H1 (cell line): Measurements from ENCODE around the gene WDFY1. TPM values are rescaled to one million over a fixed set of nuclear protein-coding genes. Genes with fewer than 3 reads are reported as not detected.

Source experiments
- CHD2 ChIP-seq: IDR thresholded peaks from 2 replicates; pipeline ENCODE4 v1.6.1; 2012; ENCODE audit warnings: low read length, improper control_type of control experiment
- FOSL1 ChIP-seq: IDR thresholded peaks from 2 replicates; pipeline ENCODE4 v1.6.1; 2011; ENCODE audit warnings: mild to moderate bottlenecking, low read depth, low read length, moderate library complexity; ENCODE audit not compliant: insufficient read depth
- JUND ChIP-seq: IDR thresholded peaks from 2 replicates; pipeline ENCODE4 v1.6.1; 2011; ENCODE audit warnings: mild to moderate bottlenecking, improper control_type of control experiment, low read length
- polyA plus RNA-seq, 7 experiments: library from polyadenylated mRNA; depleted of rRNA in 3 of 7; stranded (reverse) in 5 of 7; unstranded in 2 of 7; fragments of >200 nt in 5 of 7; fragments of 200-250 nt in 2 of 7; gene quantifications; 1 replicate in 5 of 7; 2 replicates in 1 of 7; 4 replicates in 1 of 7; pipeline versions ENCODE4 v1.2.1 to v1.2.3, GENCODE V29; 2011 to 2013; ENCODE audit warnings: missing spikeins in 2 of 7, mixed read lengths in 2 of 7
- total RNA-seq: library from RNA; stranded (reverse); fragmentation: NEBNext Ultra II Directional; extraction: Animal tissue kit (Norgen Biotek cat#: 25700); gene quantifications from 2 replicates; pipeline ENCODE4 v1.2.1, GENCODE V29; 2021

Gene WDFY1
- total and polyA plus RNA-seq, 2 of the 8 experiments (the other 6 are each of a cell fraction or from before 2014, with no cell fraction given) = 68.4 to 94.7 TPM

DNA sequence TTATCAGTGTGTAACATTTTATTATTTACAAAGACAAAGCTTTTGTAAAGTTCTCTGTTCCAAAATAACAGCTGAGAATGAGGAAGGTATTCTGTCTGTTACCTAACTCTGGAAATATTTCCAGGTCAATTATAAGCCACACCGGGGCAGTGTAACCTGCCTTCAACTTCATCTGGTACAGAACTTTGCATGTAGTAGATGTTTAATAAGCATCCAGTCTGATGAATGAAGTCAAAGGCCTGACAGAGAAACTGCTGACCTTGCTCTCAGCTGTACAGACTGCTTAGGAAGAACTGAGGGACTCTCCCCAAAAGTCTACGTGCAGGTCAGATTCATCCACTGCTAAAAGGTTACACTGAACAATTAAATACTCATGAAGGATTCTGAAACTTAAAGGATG is 43.3 kb downstream of the WDFY1 start (continued):
- no peak for TF ChIP-seq FOSL1
- no peak for TF ChIP-seq JUND
- TF ChIP-seq CHD2 = no peak
